ENCODE results near the gene GNGT2. TPM values are rescaled to one million over a fixed set of nuclear protein-coding genes. Genes with fewer than 3 reads are reported as not detected.
A peak's percentile ranks its signal among the peaks of the same experiment; 100 is the strongest.

The GNGT2 gene
- total RNA-seq, 2 experiments from 2014 or later, result 40.3 to 41.3 TPM

DNA sequence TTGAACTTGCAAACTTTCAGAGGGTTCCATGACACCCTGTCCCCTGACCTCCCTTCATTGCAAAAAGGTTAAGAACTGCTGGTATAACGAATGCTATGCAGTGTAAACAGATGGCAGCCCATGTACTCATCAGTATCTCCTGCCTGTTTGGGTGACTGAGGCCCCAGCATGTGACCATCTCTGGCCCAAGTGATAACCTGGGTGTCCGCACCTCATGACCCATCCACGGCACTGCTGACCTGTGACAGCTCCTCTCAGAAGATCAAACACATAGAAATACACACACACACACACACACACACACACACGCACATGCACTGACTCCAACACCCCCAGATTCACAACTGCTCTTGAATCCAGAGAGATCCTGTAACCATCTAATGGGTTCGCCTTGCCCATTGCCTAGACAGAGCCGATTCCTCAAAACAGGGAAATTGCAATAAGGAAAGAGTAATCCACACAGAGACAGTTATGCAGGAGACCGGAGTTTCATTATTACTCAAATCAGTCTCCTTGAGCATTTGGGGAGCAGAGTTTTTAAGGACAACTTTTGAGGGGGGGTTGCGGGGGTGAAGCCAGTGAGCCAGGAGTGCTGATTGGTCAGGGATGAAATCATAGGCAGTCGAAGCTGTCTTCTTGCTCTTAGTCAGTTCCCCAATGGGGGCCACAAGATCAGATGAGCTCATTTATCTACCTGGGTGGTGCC is 31.5 kb upstream of the GNGT2 start:
- H3K9me3 Mint-ChIP-seq, result no peaks in the 10 kb centered on the region
- H3K27me3 Mint-ChIP-seq (ENCODE audit: low read depth), result peaks cover under 1% of the 10 kb centered on the region
- H3K36me3 Mint-ChIP-seq (ENCODE audit: low read depth), result no peaks in the 10 kb centered on the region
- no peak overlapping the region for H3K4me3 Mint-ChIP-seq
- H3K27ac Mint-ChIP-seq, result no peak overlapping the region
- intact Hi-C loops (cut with micrococcal nuclease), result no loop called here
- CTCF ChIA-PET, result interaction anchor here (0.6 kb wide), 2 partner anchors 71 to 273 kb away, joined by 3 to 4 read pairs; no protein-coding TSS in a partner anchor
- no peak for DNase-seq
- H3K4me1 Mint-ChIP-seq (ENCODE audit: low read depth), result no peaks in the 10 kb centered on the region

DNA sequence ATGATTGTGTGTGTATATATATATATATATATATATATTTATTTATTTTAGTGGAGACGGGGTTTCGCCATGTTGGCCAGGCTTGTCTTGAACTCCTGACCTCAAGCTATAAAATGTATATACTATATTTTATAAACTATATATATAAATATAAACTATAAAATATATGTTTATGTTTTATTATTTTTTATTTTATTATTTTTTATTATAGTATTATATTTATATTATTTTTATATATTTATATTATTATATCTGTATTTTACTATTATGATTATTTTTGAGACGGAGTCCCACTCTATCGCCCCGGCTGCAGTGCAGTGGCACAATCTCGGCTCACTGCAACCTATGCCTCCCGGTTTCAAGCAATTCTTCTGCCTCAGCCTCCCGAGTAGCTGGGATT is 30.7 kb upstream of the GNGT2 start:
- Mint-ChIP-seq H3K27ac (no peak overlapping the region), H3K36me3 (ENCODE audit: low read depth) (no peaks in the 10 kb centered on the region), H3K9me3 (no peaks in the 10 kb centered on the region), H3K4me3 (no peak overlapping the region), H3K4me1 (ENCODE audit: low read depth) (no peaks in the 10 kb centered on the region), H3K27me3 (ENCODE audit: low read depth) (no peaks in the 10 kb centered on the region)
- DNase-seq, result no peak
- CTCF ChIA-PET, result interaction anchor here (0.6 to 1.9 kb wide), 2 partner anchors 14 to 71 kb away, joined by 4 to 7 read pairs; no protein-coding TSS in a partner anchor
- intact Hi-C loops (cut with micrococcal nuclease), result no loop called here

DNA sequence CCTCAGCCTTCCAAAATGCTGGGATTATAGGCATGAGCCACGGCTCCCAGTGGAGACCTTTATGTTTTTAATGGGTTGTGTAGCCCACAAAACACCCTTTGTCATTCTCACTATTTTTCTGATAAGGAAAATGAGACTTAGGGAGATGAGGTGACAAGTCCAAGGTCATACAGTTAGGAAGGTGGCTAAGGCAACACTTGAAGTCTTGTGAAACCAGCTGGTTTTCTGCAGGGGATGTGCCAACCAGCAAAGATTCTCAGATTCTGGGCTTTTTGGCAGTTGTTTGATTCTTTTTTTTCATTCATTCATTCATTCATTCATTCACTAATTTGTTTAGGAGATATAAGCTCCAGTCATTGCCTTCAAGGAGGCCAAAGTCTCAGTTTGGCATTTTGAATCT is 30.2 kb upstream of the GNGT2 start:
- no peaks in the 10 kb centered on the region for H3K9me3 Mint-ChIP-seq
- CTCF ChIA-PET, result interaction anchor here (1.9 to 2.0 kb wide), 2 partner anchors 14 to 61 kb away, joined by 6 to 7 read pairs; no protein-coding TSS in a partner anchor
- H3K4me1 Mint-ChIP-seq (ENCODE audit: low read depth), result no peaks in the 10 kb centered on the region

DNA sequence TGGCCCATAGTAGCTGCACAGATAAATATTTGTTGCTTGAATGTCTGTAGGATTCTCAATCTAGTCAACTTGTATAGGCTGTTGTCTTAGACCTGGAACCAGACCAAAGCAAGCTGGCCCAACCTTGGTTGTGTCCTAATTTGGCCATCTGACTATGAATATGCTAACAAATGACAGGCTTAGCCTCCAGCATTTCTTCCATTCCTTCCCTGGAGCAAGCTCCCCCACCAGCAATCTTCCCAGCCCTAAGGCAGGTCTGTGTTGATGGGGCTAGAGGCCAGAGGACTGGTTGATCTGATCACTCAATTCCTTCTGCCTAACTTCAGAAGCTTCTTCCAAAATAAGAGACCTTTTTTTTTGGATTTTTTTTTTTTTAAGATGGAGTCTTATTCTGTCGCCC is 29.6 kb upstream of the GNGT2 start:
- H3K36me3 Mint-ChIP-seq (ENCODE audit: low read depth), result no peaks in the 10 kb centered on the region
- CTCF ChIA-PET, result interaction anchor here (1.9 to 2.0 kb wide), 2 partner anchors 13 to 60 kb away, joined by 6 to 7 read pairs; no protein-coding TSS in a partner anchor
- no peaks in the 10 kb centered on the region for H3K9me3 Mint-ChIP-seq
- intact Hi-C loops (cut with micrococcal nuclease), result no loop called here
- no peak for DNase-seq
- no peaks in the 10 kb centered on the region for H3K27me3 Mint-ChIP-seq (ENCODE audit: low read depth)
- H3K4me1 Mint-ChIP-seq (ENCODE audit: low read depth), result no peaks in the 10 kb centered on the region
- no peak overlapping the region for H3K4me3 Mint-ChIP-seq
- H3K27ac Mint-ChIP-seq, result no peak overlapping the region

More for the DNA sequence above, 30.2 kb upstream of the GNGT2 start:
- H3K27ac Mint-ChIP-seq, result no peak overlapping the region
- H3K4me3 Mint-ChIP-seq, result no peak overlapping the region
- DNase-seq, result no peak
- no peaks in the 10 kb centered on the region for H3K36me3 Mint-ChIP-seq (ENCODE audit: low read depth)
- H3K27me3 Mint-ChIP-seq (ENCODE audit: low read depth), result no peaks in the 10 kb centered on the region
- intact Hi-C loops (cut with micrococcal nuclease), result no loop called here

DNA sequence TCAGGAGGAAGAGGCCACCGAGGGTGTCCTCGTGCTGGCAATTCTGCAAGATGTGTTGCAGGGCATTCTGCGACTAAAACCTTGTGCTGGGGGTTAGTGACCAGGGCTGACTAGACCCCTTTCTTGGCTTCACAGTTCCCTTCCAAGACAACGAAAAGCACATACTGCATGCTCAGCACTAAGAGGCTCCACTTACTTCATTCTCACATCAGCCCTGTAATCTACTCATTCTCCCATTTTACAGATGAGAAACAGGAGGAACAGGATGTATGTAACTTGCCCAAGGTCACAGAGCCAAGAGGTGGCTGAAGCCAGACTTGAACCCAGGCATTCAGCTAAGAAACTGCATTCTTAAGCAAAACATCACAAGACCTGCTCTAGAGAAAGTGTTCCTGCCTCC is 25.5 kb upstream of the GNGT2 start:
- Mint-ChIP-seq H3K36me3 (ENCODE audit: low read depth) (no peaks in the 10 kb centered on the region), H3K27me3 (ENCODE audit: low read depth) (peaks cover 7% of the 10 kb centered on the region), H3K27ac (no peak overlapping the region), H3K4me1 (ENCODE audit: low read depth) (peaks cover 4% of the 10 kb centered on the region), H3K9me3 (no peaks in the 10 kb centered on the region), H3K4me3 (no peak overlapping the region)
- no peak for DNase-seq
- intact Hi-C loops (cut with micrococcal nuclease), result no loop called here
- CTCF ChIA-PET, result interaction anchor here (1.1 to 1.6 kb wide), 2 partner anchors 9 to 55 kb away, joined by 4 read pairs; no protein-coding TSS in a partner anchor

DNA sequence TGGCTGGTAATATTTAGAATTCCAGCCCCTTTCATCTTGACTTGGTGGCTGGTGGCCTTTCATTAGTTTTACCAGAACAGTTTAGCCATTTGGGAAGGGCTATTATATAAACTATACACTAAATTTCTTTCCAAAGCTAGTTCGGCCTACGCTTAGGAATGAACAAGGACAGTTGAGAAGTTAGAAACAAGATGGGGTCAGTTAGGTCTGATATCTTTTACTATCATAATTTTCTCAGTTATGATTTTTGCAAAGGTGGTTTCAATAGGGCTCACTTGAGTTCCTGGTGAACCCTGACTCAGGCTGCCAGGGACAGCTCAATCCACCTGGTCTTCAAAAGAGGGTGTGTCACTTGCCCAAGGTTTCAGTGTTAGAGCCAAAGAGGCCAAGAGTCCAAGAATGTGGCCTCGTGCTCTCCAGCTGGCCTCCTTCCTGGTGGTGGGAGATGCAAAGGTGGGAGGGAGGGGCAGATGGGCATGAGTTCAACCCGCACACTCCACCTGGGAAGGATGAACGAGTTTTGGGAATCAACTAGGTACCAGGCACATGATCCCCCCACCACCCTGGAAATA is 24.2 kb upstream of the GNGT2 start:
- CTCF ChIA-PET, result interaction anchor here (1.0 kb wide), 1 partner anchor 55 kb away, joined by 3 read pairs; no protein-coding TSS in a partner anchor
- peaks cover 6% of the 10 kb centered on the region for H3K4me1 Mint-ChIP-seq (ENCODE audit: low read depth)
- H3K4me3 Mint-ChIP-seq, result no peak overlapping the region
- intact Hi-C loops (cut with micrococcal nuclease), result no loop called here
- H3K9me3 Mint-ChIP-seq, result no peaks in the 10 kb centered on the region
- H3K36me3 Mint-ChIP-seq (ENCODE audit: low read depth), result no peaks in the 10 kb centered on the region
- DNase-seq, result no peak
- peaks cover 9% of the 10 kb centered on the region for H3K27me3 Mint-ChIP-seq (ENCODE audit: low read depth)
- no peak overlapping the region for H3K27ac Mint-ChIP-seq

DNA sequence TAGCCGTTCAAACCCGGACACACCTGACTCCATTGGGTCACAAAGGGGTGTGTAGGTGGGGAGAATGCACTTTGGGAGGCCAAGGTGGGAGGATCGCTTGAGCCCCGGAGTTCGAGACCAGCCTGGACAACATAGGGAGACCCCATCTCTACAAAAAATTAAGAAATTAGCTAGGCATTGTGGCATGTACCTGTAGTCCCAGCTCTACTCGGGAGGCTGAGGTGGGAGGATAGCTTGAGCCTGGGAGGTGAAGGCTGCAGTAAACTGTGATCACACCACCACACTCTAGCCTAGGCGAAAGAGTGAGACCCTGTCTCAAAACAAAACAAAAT is 21.2 kb upstream of the GNGT2 start:
- H3K9me3 Mint-ChIP-seq, result no peaks in the 10 kb centered on the region

DNA sequence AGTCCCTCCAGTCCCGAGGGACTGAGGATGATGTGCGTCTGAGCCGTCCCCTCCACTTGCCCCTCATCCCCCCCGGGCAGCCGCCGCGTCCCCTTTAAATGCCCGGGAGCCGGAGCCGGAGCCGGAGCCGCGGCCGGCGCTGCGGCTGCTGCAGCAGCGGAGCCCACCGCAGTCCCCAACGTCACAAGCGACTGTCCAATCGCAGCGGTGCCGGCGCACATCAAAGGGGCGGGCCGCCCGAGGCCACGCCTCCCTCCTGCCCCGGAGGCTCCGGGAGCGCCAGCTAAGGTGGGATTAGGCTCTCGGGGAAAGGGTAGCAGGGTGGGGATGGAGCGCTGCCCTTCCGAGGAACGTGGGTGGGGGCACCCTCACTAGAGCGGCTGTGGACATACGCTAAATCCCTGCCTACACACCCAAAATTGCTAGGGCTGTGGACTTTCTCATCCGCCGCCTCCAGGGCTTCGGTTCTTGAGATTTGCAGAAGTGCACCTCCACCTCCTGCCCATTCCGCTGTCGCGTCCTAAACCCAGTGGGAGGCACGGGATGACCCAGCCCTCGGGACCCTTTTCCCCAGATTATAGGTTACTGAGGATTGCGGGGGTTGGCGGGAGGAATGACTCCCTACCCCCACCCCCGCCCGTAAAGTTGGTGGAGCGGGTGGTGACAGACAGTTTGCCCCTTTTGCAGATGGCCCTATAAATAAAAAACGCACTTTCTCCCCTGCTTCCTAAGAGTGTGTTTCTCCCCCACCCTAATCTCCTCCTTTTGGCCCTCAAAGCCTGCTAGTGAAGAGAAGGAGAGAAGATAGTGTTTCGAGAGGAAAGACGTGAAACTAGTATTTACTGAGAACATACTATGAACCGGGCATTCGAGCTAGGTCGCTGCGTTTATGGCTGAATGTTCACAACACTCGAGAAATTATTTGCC is 20.5 kb upstream of the GNGT2 start, which contains the start of gene PHOSPHO1:
TSS of gene PHOSPHO1 (minus strand) at position 152 of the 927 bp plus-strand sequence. CDS start 4,096 bp downstream, outside the sequence.
- CTCF ChIA-PET, result interaction anchor here (0.6 to 6.2 kb wide), 5 partner anchors 50 to 333 kb away, joined by 3 to 117 read pairs (median 3); no protein-coding TSS in a partner anchor
- Mint-ChIP-seq H3K4me1 (ENCODE audit: low read depth) (peaks cover 8% of the 10 kb centered on the region), H3K36me3 (ENCODE audit: low read depth) (no peaks in the 10 kb centered on the region), H3K27me3 (ENCODE audit: low read depth) (peaks cover 16% of the 10 kb centered on the region), H3K27ac (no peak within 1 kb of the TSS), H3K9me3 (no peaks in the 10 kb centered on the region), H3K4me3 (peak within 1 kb of the TSS; percentile 75)
- peak; percentile 82 for DNase-seq
- intact Hi-C loops (cut with micrococcal nuclease), result loop anchor here (1.0 to 2.0 kb wide), 2 partner anchors 39 to 60 kb away; no protein-coding TSS in a partner anchor

More for the DNA sequence above, 21.2 kb upstream of the GNGT2 start:
- CTCF ChIA-PET, result interaction anchor here (0.8 to 1.0 kb wide), 2 partner anchors 51 to 65 kb away, joined by 3 read pairs; no protein-coding TSS in a partner anchor
- Mint-ChIP-seq H3K4me1 (ENCODE audit: low read depth) (peaks cover 8% of the 10 kb centered on the region), H3K27me3 (ENCODE audit: low read depth) (peaks cover 16% of the 10 kb centered on the region), H3K36me3 (ENCODE audit: low read depth) (no peaks in the 10 kb centered on the region), H3K27ac (no peak overlapping the region), H3K4me3 (peak overlapping the region; percentile 75)
- intact Hi-C loops (cut with micrococcal nuclease), result loop anchor here (2.0 kb wide), 1 partner anchor 59 kb away; no protein-coding TSS in a partner anchor
- DNase-seq, result no peak

DNA sequence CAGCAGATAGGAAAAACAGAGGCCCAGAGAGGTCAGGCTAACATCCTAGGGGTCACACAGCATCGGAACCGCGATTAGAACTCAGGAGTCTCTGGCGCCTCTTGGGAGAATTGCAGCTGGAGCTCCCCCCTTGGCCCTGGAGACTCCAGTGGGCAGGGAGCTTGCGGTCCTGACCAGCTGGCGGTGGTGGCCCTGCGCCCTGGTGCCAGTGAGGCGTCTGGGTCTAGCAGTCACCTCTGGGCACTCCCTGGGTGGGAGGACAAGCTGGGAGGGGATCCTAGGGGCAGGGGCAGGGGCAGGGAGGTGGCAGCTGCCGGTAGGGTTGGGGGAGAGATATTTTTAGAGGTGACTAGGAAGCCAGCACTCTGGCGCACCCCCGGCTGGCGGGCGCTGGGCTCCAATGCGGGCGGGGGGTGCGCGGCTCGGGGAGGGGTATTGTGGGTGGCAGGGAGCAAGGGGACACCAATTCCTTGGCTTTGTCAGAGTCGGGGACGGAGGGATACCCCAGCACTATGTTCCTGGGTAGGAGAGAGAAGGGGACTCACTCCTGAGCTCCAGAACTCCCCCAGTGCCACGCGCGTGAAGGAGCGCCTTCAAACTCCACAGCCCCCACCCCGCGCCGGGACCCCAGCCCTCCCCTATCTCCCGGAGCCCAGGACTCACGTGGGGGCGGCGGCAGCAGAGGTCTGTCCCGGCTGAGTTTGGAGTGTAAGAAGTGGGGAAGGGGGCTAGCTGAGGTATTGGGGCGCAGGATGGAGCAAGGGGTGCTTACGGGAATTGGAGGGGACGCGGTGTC is 19.6 kb upstream of the GNGT2 start:
- Mint-ChIP-seq H3K27ac (no peak overlapping the region), H3K9me3 (no peaks in the 10 kb centered on the region), H3K4me3 (peak overlapping the region; percentile 75), H3K4me1 (ENCODE audit: low read depth) (peaks cover 8% of the 10 kb centered on the region), H3K36me3 (ENCODE audit: low read depth) (no peaks in the 10 kb centered on the region), H3K27me3 (ENCODE audit: low read depth) (peaks cover 21% of the 10 kb centered on the region)
- CTCF ChIA-PET, result interaction anchor here (0.6 to 6.2 kb wide), 6 partner anchors 15 to 334 kb away, joined by 3 to 117 read pairs (median 3); no protein-coding TSS in a partner anchor
- intact Hi-C loops (cut with micrococcal nuclease), result loop anchor here (1.0 to 5.0 kb wide), 3 partner anchors 38 to 157 kb away; no protein-coding TSS in a partner anchor
- DNase-seq, result no peak

DNA sequence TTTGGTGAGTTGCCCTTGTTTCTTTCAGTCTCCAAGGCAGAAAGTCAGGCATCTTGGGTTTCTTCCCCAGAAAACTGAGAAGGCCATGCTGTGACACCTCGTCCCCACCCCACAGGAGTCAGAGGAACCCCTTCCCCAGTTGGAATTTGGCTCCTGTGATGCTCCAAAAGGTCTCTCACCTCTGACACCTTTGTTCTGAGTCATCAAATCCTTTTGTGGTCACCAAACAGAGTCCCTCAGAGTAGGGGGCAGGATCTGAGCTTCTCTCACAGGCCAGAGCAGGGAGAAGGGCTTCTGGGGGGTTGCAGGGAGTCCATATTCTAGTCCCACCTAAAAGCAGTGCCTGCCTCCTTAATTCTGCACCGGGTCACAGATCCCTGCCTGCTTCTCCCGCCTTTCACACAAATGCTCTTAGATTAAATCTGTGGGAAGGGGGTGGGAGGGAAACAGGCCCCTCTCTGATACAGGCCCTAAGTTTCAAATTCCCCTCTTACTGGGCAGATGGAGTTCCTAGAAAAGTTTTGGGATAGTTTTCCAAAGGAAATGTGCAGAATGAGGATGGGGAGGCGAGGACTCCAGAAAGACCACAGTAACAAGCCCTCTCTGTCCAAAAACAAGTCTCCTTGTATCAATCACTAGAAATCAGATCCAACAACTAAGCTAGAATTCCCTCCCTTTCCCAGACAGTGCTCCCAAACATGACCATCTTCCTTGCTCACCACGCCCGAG is 18.9 kb upstream of the GNGT2 start:
- intact Hi-C loops (cut with micrococcal nuclease), result loop anchor here (5.0 kb wide), 1 partner anchor 158 kb away; no protein-coding TSS in a partner anchor
- CTCF ChIA-PET, result interaction anchor here (0.6 to 6.2 kb wide), 7 partner anchors 14 to 139 kb away, joined by 3 to 117 read pairs (median 6); no protein-coding TSS in a partner anchor
- H3K4me3 Mint-ChIP-seq, result peak overlapping the region; percentile 42
- H3K4me1 Mint-ChIP-seq (ENCODE audit: low read depth), result peaks cover 11% of the 10 kb centered on the region
- peaks cover 26% of the 10 kb centered on the region for H3K27me3 Mint-ChIP-seq (ENCODE audit: low read depth)
- no peak for DNase-seq
- H3K36me3 Mint-ChIP-seq (ENCODE audit: low read depth), result no peaks in the 10 kb centered on the region
- H3K27ac Mint-ChIP-seq, result no peak overlapping the region
- H3K9me3 Mint-ChIP-seq, result no peaks in the 10 kb centered on the region

All from activated naive CD4-positive, alpha-beta T cell treated with anti-CD3 and anti-CD28 coated beads for 36 hours (primary cell).